ENCODE results near the gene CDS1. TPM values are rescaled to one million over a fixed set of nuclear protein-coding genes. Genes with fewer than 3 reads are reported as not detected.

Gene CDS1
- total RNA-seq, 1 donor from 2014 or later: 22.2 TPM

DNA sequence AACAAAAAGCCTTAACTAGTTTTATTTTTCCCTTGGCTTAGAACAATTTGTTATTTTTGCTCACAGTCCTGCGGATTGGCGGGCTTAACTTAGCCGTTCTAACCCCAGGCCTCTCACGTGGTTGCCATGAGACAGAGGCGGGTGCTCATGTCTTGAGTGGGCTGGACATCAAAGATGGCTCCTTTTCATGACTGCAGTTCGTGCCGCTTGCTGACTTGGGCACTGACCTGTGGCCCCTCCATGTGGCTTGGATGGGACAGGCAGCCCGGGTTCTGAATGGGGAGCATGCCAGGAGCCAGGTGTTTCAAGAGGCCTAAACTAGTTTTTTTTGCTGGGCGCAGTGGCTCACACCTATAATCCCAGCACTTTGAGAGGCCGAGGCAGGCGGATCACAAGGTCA, 40.7 kb downstream of the CDS1 start:
- DNase-seq (ENCODE audit: low spot score, unreplicated experiment): no peak
- Mint-ChIP-seq H3K4me3 (ENCODE audit: low read depth) (no peak overlapping the region), H3K9me3 (ENCODE audit: low read depth) (no peaks in the 10 kb centered on the region), H3K27me3 (no peaks in the 10 kb centered on the region), H3K27ac (no peak overlapping the region), H3K36me3 (ENCODE audit: insufficient read depth) (peaks cover 19% of the 10 kb centered on the region), H3K4me1 (ENCODE audit: low read depth) (peaks cover 12% of the 10 kb centered on the region)
- TF ChIP-seq, protein P1, sequence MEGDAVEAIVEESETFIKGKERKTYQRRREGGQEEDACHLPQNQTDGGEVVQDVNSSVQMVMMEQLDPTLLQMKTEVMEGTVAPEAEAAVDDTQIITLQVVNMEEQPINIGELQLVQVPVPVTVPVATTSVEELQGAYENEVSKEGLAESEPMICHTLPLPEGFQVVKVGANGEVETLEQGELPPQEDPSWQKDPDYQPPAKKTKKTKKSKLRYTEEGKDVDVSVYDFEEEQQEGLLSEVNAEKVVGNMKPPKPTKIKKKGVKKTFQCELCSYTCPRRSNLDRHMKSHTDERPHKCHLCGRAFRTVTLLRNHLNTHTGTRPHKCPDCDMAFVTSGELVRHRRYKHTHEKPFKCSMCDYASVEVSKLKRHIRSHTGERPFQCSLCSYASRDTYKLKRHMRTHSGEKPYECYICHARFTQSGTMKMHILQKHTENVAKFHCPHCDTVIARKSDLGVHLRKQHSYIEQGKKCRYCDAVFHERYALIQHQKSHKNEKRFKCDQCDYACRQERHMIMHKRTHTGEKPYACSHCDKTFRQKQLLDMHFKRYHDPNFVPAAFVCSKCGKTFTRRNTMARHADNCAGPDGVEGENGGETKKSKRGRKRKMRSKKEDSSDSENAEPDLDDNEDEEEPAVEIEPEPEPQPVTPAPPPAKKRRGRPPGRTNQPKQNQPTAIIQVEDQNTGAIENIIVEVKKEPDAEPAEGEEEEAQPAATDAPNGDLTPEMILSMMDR (IDR thresholded peaks at IDR 0.05; ENCODE audit: unreplicated experiment): no peak

DNA sequence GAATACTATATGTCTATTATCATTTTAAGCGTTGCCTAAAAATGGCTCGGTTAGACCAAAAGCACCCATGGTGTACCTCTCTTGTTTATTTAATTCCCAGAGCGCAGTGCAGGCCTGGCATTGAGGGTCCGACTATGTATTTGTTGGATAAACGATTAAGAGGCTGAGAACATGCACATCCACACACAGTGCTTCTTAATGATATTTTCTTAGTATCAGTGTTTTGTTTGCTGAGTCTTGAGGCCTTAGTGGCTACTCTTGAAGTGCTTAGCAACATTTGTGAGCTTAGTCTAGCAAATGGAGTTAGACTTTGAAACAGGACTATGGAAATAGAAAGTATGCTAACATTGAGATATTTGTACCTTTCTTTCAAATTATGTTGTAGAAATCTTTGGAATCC, 43.7 kb downstream of the CDS1 start:
- no peak overlapping the region for H3K27ac Mint-ChIP-seq
- H3K4me1 Mint-ChIP-seq (ENCODE audit: low read depth): peaks cover 15% of the 10 kb centered on the region
- TF ChIP-seq, protein P1 (IDR thresholded peaks at IDR 0.05; ENCODE audit: unreplicated experiment): no peak
- H3K9me3 Mint-ChIP-seq (ENCODE audit: low read depth): no peaks in the 10 kb centered on the region
- H3K4me3 Mint-ChIP-seq (ENCODE audit: low read depth): no peak overlapping the region
- no peak for DNase-seq (ENCODE audit: low spot score, unreplicated experiment)
- H3K36me3 Mint-ChIP-seq (ENCODE audit: insufficient read depth): peaks cover 11% of the 10 kb centered on the region
- no peaks in the 10 kb centered on the region for H3K27me3 Mint-ChIP-seq

DNA sequence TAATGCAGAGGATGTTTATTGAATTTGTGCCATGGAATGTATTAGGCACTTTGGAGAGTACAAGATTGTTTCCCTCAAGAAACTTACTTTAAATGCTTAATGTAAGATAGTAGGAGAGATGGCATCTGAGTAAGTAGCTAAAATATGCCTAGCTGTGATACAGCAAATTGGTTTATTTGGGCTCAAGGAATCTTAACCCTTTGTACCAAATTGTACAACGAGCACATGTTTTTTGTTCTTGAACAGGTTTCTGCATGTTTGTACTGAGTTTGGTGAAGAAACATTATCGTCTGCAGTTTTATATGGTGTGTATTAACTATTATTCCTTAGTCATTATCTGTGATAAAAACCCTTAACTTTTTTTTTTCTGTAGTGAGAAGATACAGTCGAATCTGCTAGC, 48.6 kb downstream of the CDS1 start:
- Mint-ChIP-seq H3K4me3 (ENCODE audit: low read depth) (no peak overlapping the region), H3K9me3 (ENCODE audit: low read depth) (no peaks in the 10 kb centered on the region), H3K27me3 (no peaks in the 10 kb centered on the region), H3K36me3 (ENCODE audit: insufficient read depth) (peaks cover 9% of the 10 kb centered on the region), H3K27ac (no peak overlapping the region), H3K4me1 (ENCODE audit: low read depth) (peaks cover 7% of the 10 kb centered on the region)
- DNase-seq (ENCODE audit: low spot score, unreplicated experiment): no peak
- TF ChIP-seq, protein P1 (IDR thresholded peaks at IDR 0.05; ENCODE audit: unreplicated experiment): no peak

DNA sequence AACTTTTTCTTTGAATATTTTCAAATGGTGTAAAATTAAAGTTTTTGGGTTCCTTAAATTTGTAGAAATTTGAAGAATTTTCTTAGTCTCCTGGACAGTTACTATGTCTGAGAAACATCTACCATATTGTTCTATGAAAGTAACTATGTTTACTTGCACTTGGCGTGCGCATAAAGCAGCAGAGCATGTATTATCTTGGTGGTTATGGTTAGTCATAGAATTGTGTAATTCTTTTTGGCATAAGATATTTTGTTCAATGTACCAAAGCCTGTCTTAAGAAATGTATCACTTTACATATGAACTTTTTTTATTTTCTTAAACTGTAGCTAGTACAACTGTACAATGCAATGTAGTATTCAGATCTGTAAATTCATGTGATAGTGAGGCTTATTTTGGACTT, 49.2 kb downstream of the CDS1 start:
- no peaks in the 10 kb centered on the region for H3K27me3 Mint-ChIP-seq
- H3K4me1 Mint-ChIP-seq (ENCODE audit: low read depth): peaks cover 3% of the 10 kb centered on the region
- TF ChIP-seq, protein P1 (IDR thresholded peaks at IDR 0.05; ENCODE audit: unreplicated experiment): no peak
- no peaks in the 10 kb centered on the region for H3K9me3 Mint-ChIP-seq (ENCODE audit: low read depth)
- no peak overlapping the region for H3K27ac Mint-ChIP-seq
- peaks cover 12% of the 10 kb centered on the region for H3K36me3 Mint-ChIP-seq (ENCODE audit: insufficient read depth)
- no peak for DNase-seq (ENCODE audit: low spot score, unreplicated experiment)
- H3K4me3 Mint-ChIP-seq (ENCODE audit: low read depth): no peak overlapping the region

DNA sequence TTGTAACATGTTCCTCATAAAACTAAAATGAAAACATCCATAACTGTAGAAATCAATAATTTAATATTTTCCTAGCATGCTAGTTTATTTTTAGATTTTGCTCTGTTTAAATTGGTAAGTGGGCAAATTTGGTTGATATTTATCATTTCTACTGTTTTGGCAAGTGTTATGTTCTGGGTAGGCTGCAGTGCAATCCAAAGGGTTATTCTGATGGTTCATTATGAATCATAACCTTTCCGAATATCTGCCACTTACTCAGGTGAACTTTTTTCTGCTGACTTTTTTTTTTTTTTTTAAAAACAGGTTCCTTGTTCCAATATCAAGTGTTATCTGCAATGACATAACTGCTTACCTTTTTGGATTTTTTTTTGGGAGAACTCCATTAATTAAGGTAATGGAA, 52.0 kb downstream of the CDS1 start:
- TF ChIP-seq, protein P1 (IDR thresholded peaks at IDR 0.05; ENCODE audit: unreplicated experiment): no peak

More for the DNA sequence above, 52.0 kb downstream of the CDS1 start:
- no peaks in the 10 kb centered on the region for H3K27me3 Mint-ChIP-seq
- no peaks in the 10 kb centered on the region for H3K9me3 Mint-ChIP-seq (ENCODE audit: low read depth)
- no peak overlapping the region for H3K27ac Mint-ChIP-seq
- H3K36me3 Mint-ChIP-seq (ENCODE audit: insufficient read depth): peaks cover 14% of the 10 kb centered on the region
- H3K4me1 Mint-ChIP-seq (ENCODE audit: low read depth): peaks cover 1% of the 10 kb centered on the region
- no peak overlapping the region for H3K4me3 Mint-ChIP-seq (ENCODE audit: low read depth)
- DNase-seq (ENCODE audit: low spot score, unreplicated experiment): no peak

All from progenitor cell of endocrine pancreas (in vitro differentiated cells).